Stimulated activated CD8-positive, alpha-beta memory T cell treated with anti-CD3 and anti-CD28 coated beads, Interleukin-2, amount 100 ng/mL, for 1 hour (primary cell): ENCODE measurements around the gene SVEP1.

Experiments
- DNase-seq, 2 donors: peaks; one replicate each; pipeline ENCODE4 v3.0.0-alpha.2; 2020; ENCODE audit warnings: low read depth in 2 of 2

SVEP1 gene

GRCh38 chr9:110526426-110526825 lies 53.1 kb downstream of the SVEP1 start:
- no peak for DNase-seq

DNA sequence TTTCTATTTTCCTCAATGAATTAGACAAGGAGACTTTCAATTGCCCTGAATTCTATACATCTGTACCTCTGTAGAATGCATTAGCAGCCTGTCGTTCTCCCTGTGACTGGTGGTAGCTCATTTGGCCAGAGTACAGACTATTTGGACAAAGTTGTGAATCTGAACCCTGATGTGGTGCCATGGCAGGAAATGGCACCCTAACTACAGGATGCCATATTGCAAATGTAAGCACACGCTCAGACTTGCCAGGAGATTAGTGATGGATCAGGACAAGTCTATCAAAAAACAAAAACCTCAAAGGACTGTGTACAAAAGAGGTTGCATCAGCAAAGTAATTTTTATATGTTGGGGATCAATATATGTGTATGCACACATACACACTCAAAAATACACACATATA lies 58.3 kb downstream of the SVEP1 start:
- DNase-seq: no peak

DNA sequence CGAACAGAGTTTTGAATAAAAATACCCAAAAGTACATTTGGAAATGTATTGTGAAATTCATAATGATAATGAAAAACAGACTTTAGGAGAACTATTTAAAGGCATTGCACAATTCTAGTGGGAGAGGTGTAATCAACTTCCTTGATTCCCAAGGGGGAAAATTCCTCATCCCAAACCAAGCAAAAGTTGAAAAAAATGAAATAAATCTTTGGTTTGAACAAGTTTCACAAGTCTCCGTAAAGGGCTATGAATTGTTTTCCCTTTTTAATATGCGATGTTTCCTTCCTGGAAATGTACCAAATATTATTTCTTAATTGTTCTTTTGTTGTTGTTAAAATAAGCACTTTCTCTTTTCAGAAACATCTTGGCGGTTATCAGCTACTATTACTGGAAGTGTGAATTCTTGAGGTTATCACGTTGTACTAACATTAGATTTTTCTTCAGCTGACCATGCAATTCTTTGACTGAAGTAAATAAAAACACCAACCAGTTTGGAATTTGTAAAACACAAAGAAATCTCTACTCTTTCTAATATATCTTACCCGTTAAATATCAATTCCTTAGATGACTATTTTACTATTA lies 59.3 kb downstream of the SVEP1 start:
- no peak for DNase-seq

GRCh38 chr9:110517483-110517882 lies 62.1 kb downstream of the SVEP1 start:
- DNase-seq: no peak

DNA sequence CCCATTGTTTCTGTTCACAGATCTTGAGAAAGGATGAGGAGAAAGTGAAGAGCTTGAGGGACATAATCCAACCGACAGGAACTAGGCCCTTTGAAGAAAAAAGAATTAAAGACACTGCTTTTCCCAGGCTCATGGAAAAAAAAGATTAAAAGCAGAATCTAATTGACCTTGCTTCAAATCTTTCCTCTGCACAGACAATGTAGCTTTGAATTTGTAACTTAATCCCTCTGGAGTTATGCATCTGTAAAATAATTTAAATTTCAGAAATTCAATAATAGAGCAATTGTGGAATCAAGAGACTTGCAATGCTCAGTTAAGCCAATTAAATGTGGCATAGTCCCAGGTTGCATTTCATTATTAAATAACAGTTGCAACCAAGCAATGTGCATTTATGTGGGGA lies 64.6 kb downstream of the SVEP1 start:
- DNase-seq: no peak

- DNase-seq: no peak
Observed at GRCh38 chr9:110512817-110513216, 66.7 kb downstream of the SVEP1 start.

GRCh38 chr9:110509792-110510191 lies 69.7 kb downstream of the SVEP1 start:
- no peak for DNase-seq

- no peak for DNase-seq
Observed at GRCh38 chr9:110502842-110503241, 76.7 kb downstream of the SVEP1 start.

- no peak for DNase-seq
Observed at GRCh38 chr9:110499608-110500007, 79.9 kb downstream of the SVEP1 start.

- no peak for DNase-seq
Observed at GRCh38 chr9:110487196-110487595, 92.3 kb downstream of the SVEP1 start.

- no peak for DNase-seq
Observed at GRCh38 chr9:110486218-110486617, 93.3 kb downstream of the SVEP1 start.

GRCh38 chr9:110479481-110479880 lies 100.1 kb downstream of the SVEP1 start:
- no peak for DNase-seq

DNA sequence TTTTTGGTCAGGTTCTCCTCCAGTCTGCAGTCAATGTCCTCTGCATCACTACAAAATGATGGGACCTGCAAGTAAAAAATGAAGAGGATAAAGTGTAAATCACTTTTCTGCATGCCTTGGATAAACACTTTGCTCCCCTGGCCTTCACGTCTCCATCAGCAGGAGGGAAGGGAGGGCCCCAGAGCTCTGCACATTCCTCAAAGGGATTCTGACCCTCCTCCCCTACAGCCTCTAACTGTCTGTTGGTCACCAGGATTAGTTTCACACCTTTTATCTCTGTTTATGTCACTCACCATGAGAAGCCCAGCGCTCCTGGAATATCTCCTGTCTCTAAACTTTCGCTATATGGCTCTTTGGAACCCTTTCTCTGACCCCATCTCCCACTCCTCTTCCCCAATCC lies 103.3 kb downstream of the SVEP1 start:
- DNase-seq: no peak

- DNase-seq: no peak
Observed at GRCh38 chr9:110472111-110472510, 107.4 kb downstream of the SVEP1 start.

GRCh38 chr9:110468950-110469349 lies 110.6 kb downstream of the SVEP1 start:
- DNase-seq: no peak

GRCh38 chr9:110465190-110465589 lies 114.4 kb downstream of the SVEP1 start:
- DNase-seq: no peak

DNA sequence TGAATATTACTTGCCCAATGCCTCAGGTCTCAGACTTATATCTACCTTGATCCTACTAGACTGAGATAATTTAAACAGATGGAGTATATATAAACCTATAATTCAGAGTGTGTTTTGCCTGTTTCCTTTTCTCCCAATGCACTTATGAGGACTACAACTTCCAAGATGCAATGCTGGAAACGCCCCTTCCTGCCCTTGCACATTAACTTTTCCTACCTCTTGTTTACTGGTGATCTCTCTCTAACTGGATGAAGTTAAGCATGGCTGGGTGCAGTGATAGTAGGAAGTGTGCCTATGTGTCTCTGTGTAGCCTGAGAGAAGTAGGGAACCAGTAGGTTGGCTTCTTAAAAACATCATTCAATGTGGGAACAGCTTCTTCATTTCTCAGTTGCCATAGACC lies 115.2 kb downstream of the SVEP1 start:
- DNase-seq: no peak

DNA sequence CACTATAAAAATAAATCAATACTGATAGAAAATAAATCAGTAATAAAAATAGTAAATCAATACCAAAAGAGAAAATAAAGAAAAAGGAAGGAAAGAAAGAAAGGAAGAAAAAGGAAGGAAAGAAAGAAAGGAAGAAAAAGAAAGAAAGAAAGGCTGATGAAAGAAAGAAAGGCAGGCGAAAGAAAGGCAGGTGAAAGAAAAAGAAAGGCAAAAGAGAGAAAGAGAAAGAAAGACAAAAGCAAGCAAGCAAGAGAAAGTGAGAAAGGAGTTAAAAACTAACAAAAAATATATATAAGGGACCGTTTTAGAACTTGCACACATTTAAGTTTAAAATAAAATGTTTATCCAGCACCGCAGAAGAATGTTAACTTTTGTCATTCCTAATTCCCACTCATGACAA lies 116.0 kb downstream of the SVEP1 start:
- no peak for DNase-seq

DNA sequence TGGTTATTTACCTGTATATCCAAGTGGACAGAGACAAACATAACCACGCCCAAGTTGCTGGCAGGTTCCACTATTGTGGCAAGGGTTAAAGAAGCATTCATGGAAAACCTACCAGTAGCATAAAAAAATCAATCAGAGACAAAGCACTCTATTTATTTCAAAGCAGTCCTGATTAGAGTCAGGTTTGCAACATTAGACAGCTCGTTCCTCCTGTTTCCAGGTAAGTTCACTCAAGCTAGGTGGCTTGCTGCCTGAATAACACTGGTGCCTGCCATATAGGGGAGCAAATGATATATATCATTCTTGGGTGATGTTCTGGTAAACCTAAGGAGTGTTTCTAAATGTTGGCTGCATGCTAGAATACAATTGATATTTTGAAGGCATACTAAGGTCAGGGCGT lies 122.3 kb downstream of the SVEP1 start:
- no peak for DNase-seq

- no peak for DNase-seq
Observed at GRCh38 chr9:110456681-110457080, 122.9 kb downstream of the SVEP1 start.

- DNase-seq: no peak
Observed at GRCh38 chr9:110455860-110456259, 123.7 kb downstream of the SVEP1 start.

DNA sequence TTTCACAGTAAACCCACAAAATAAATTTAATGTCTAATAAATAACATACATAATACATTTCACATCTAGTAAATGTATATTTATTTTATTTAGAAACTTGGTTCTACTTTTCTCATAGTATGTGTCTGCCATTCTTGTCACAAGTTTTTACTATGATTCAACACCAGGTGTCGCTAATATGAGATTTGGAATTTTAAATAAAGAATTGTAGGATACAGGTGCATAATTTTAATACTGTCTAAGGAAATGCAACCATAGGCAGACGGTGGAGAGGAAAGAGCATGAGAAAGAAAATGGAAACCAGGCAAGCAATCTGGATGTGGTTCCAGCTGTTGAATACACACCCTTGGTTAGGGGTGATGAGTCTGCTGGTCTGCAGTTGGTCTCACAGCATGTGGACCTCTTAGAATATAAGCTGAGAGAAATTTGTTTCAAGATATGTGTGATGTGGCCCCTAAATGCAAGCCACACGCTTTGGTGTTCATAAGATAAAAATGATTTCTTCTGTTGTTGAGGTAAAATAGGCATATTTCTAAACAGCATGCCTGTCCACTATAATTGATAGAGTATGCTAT lies 127.2 kb downstream of the SVEP1 start:
- DNase-seq: no peak

DNA sequence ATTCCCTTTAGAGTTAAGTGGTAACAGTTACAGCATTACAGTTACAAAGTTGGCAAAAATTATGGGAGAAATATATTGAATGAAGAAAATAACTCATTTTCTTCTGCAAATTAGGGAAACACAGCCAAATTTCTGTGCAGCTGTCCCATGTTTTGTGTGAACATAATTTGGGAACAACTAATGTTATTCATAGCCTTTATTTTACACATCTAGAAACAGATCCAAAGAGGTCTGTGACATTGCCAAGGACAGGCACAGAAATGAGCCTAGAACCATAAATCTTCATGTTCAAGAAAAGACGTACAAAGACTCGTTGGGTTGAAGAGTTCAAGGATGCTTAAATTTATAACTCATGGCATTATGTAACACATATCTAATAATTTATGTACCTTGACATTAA lies 127.8 kb downstream of the SVEP1 start:
- DNase-seq: no peak

GRCh38 chr9:110447476-110447875 lies 132.1 kb downstream of the SVEP1 start:
- DNase-seq: no peak
